Gastrocnemius medialis (tissue), 4 donors: ENCODE measurements around the gene MROH8.

Experiments used
- CTCF ChIP-seq, 5 experiments: fragments of 450-650 bp in 3 of 5; fragments of 200-600 bp in 2 of 5; sonication (generic) in 2 of 5; IDR thresholded peaks in 4 of 5; conservative IDR thresholded peaks in 1 of 5; 1 replicate in 4 of 5; 2 replicates in 1 of 5; pipeline ENCODE4 v1.5.1; 2016 to 2019; ENCODE audit warnings: antibody characterized with exemption in 5 of 5, mild to moderate bottlenecking in 3 of 5, moderate library complexity in 3 of 5
- POLR2A ChIP-seq, 2 donors: fragments of 450-650 bp; IDR thresholded peaks; one replicate each; pipeline ENCODE4 v1.6.1; 2017; ENCODE audit warnings: antibody characterized with exemption in 2 of 2, mild to moderate bottlenecking in 2 of 2, moderate library complexity in 2 of 2

- no peak for TF ChIP-seq CTCF (IDR thresholded peaks at IDR 0.05 in 4 of 5, conservative IDR thresholded peaks at IDR 0.05 in 1 of 5)
- no peak for TF ChIP-seq POLR2A (IDR thresholded peaks at IDR 0.05)
These were observed 40.7 kb upstream of the MROH8 start for GRCh38 chr20:37219751-37220668.
